Measurements from ENCODE around the gene FNDC3B. TPM values are rescaled to one million over a fixed set of nuclear protein-coding genes. Genes with fewer than 3 reads are reported as not detected.

Gene FNDC3B
- total and polyA plus RNA-seq, 2 of the 8 experiments (the other 6 are each of a cell fraction or from before 2014, with no cell fraction given): 14.1 to 44.4 TPM

- Histone ChIP-seq H3K36me3 (ENCODE audit: control insufficient read depth in 2 of 4, insufficient read depth in 4 of 4, low read length in 3 of 4) (no peaks in the 10 kb centered on the region), H2AFZ (ENCODE audit: low read length) (no peak overlapping the region), H2BK20ac (ENCODE audit: low read length) (no peak overlapping the region), H4K91ac (replicated peaks; ENCODE audit: insufficient read length, low read length) (no peak overlapping the region), H2BK120ac (replicated peaks; ENCODE audit: low read depth, low read length) (no peak overlapping the region), H4K8ac (ENCODE audit: extremely low read depth, insufficient read depth, low read length) (no peak overlapping the region), H3K14ac (ENCODE audit: insufficient read length) (no peak overlapping the region), H4K20me1 (replicated peaks in 1 of 2; ENCODE audit: control insufficient read depth in 1 of 2, insufficient read depth in 2 of 2, low read length in 2 of 2) (peaks cover 0 to 2% of the 10 kb centered on the region in 2 experiments), H3K4me2 (ENCODE audit: insufficient read depth in 1 of 2, low read depth in 2 of 2, low read length in 2 of 2) (no peak overlapping the region), H3K9ac (replicated peaks in 1 of 4; ENCODE audit: extremely low read depth in 1 of 4, low read depth in 3 of 4, low read length in 3 of 4) (no peak overlapping the region), H2AK5ac (ENCODE audit: low read depth, low read length) (no peak overlapping the region), H3K9me3 (ENCODE audit: insufficient read depth in 2 of 2, low read depth in 1 of 2, low read length in 1 of 2) (no peaks in the 10 kb centered on the region), H2BK12ac (ENCODE audit: low read depth, low read length) (no peak overlapping the region), H3K56ac (replicated peaks; ENCODE audit: insufficient read length, low read depth, low read length) (no peak overlapping the region), H3K27ac (ENCODE audit: low read depth, low read length) (no peak overlapping the region), H3K27me3 (replicated peaks in 1 of 4; ENCODE audit: control insufficient read depth in 3 of 4, extremely low read depth in 1 of 4, insufficient read depth in 3 of 4, low read length in 3 of 4) (no peaks in the 10 kb centered on the region), H3K79me2 (ENCODE audit: control insufficient read depth in 1 of 2, insufficient read depth in 2 of 2, low read length in 2 of 2) (peaks cover 0 to 93% of the 10 kb centered on the region in 2 experiments; a peak in 3 of 4 replicates), H3K18ac (ENCODE audit: extremely low read depth, low read length) (no peak overlapping the region), H3K4ac (replicated peaks; ENCODE audit: insufficient read length, low read depth, low read length) (no peak overlapping the region), H3K79me1 (ENCODE audit: low read depth, low read length) (no peaks in the 10 kb centered on the region; the same call in 1 of the 2 replicates), H3K4me1 (replicated peaks in 1 of 4; ENCODE audit: control insufficient read depth in 3 of 4, insufficient read depth in 4 of 4, low read length in 3 of 4) (peaks cover 0 to 11% (median 3%) of the 10 kb centered on the region in 4 experiments; a peak in 3 of 7 replicates), H2BK15ac (ENCODE audit: low read length) (no peak overlapping the region), H3K4me3 (ENCODE audit: extremely low read depth in 1 of 4, insufficient read depth in 2 of 4, low read depth in 3 of 4, low read length in 4 of 4) (no peak overlapping the region), H4K5ac (ENCODE audit: insufficient read length, low read depth, low read length) (no peak overlapping the region), H3K23me2 (ENCODE audit: low read depth, low read length) (no peaks in the 10 kb centered on the region; the same call in 1 of the 2 replicates), H2BK5ac (ENCODE audit: low read depth, low read length) (no peak overlapping the region), H3K23ac (ENCODE audit: insufficient read length) (no peak overlapping the region)
- ChIA-PET CTCF (ENCODE audit: partially characterized antibody) (interaction anchor here (1.1 to 1.2 kb wide), 2 partner anchors 14 to 169 kb away, joined by 3 read pairs; no protein-coding TSS in a partner anchor), POLR2A (ENCODE audit: partially characterized antibody) (interaction anchor here (1.7 kb wide), 1 partner anchor 14 kb away, joined by 5 read pairs; no protein-coding TSS in a partner anchor)
- DNase-seq (ENCODE audit: low read depth in 1 of 2, low spot score in 2 of 2) (no peak), FAIRE-seq (no peak)
- 83% methylated on average over 4 of the region's 4 CpGs; no CpG with 5 or more reads in 1 of the 2 experiments for WGBS, 2 experiments (ENCODE audit: extremely low coverage in 1 of 2, insufficient coverage in 1 of 2, insufficient read length in 1 of 2, insufficient replicate concordance in 2 of 2, low coverage in 1 of 2, low lambda C conversion rate in 2 of 2, missing lambda C conversion rate in 1 of 2)
- TF ChIP-seq BACH1 (IDR thresholded peaks at IDR 0.05; ENCODE audit: low read length): no peak
- TF ChIP-seq SRF (IDR thresholded peaks at IDR 0.05; ENCODE audit: low read depth, low read length): no peak
- TF ChIP-seq, protein P1, sequence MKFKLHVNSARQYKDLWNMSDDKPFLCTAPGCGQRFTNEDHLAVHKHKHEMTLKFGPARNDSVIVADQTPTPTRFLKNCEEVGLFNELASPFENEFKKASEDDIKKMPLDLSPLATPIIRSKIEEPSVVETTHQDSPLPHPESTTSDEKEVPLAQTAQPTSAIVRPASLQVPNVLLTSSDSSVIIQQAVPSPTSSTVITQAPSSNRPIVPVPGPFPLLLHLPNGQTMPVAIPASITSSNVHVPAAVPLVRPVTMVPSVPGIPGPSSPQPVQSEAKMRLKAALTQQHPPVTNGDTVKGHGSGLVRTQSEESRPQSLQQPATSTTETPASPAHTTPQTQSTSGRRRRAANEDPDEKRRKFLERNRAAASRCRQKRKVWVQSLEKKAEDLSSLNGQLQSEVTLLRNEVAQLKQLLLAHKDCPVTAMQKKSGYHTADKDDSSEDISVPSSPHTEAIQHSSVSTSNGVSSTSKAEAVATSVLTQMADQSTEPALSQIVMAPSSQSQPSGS (IDR thresholded peaks at IDR 0.05; ENCODE audit: low read length): no peak
- TF ChIP-seq FOSL1 (IDR thresholded peaks at IDR 0.05; ENCODE audit: insufficient read depth, low read depth, low read length): no peak
- TF ChIP-seq NANOG (IDR thresholded peaks at IDR 0.05; ENCODE audit: insufficient read depth, low read depth, low read length, poor library complexity, severe bottlenecking): no peak
- no peak for TF ChIP-seq GABPA (IDR thresholded peaks at IDR 0.05; ENCODE audit: borderline replicate concordance, insufficient read depth, low read length)
- TF ChIP-seq EZH2 (IDR thresholded peaks at IDR 0.05; ENCODE audit: low read depth, low read length, severe bottlenecking): no peak
- no peak for TF ChIP-seq SIRT6 (IDR thresholded peaks at IDR 0.05; ENCODE audit: low read length)
- TF ChIP-seq, protein P2, sequence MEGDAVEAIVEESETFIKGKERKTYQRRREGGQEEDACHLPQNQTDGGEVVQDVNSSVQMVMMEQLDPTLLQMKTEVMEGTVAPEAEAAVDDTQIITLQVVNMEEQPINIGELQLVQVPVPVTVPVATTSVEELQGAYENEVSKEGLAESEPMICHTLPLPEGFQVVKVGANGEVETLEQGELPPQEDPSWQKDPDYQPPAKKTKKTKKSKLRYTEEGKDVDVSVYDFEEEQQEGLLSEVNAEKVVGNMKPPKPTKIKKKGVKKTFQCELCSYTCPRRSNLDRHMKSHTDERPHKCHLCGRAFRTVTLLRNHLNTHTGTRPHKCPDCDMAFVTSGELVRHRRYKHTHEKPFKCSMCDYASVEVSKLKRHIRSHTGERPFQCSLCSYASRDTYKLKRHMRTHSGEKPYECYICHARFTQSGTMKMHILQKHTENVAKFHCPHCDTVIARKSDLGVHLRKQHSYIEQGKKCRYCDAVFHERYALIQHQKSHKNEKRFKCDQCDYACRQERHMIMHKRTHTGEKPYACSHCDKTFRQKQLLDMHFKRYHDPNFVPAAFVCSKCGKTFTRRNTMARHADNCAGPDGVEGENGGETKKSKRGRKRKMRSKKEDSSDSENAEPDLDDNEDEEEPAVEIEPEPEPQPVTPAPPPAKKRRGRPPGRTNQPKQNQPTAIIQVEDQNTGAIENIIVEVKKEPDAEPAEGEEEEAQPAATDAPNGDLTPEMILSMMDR (IDR thresholded peaks at IDR 0.05; ENCODE audit: control extremely low read depth in 1 of 3, insufficient read depth in 1 of 3, low read depth in 1 of 3, low read length in 3 of 3): no peak
Observed at GRCh38 chr3:172090035-172090434, 50.7 kb downstream of the FNDC3B start.
